NT2/D1 (cell line): Measurements from ENCODE around the gene RND2.

Experiments
- DNase-seq: peaks from one replicate; pipeline ENCODE4 v3.0.0-alpha.2; 2011; ENCODE audit warnings: low read depth, low spot score
- H3K27me3 ChIP-seq: 2 replicates; pipeline ENCODE4 v1.6.0; 2011; ENCODE audit warnings: mild to moderate bottlenecking; ENCODE audit not compliant: insufficient read length, insufficient read depth
- H3K36me3 ChIP-seq: 2 replicates; pipeline ENCODE4 v1.6.1; 2011; ENCODE audit warnings: mild to moderate bottlenecking, low read length, mixed read lengths; ENCODE audit not compliant: insufficient read depth, insufficient read length
- H3K4me1 ChIP-seq: 2 replicates; pipeline ENCODE4 v1.5.1; 2011; ENCODE audit not compliant: insufficient read depth, insufficient read length
- H3K4me3 ChIP-seq: 2 replicates; pipeline ENCODE4 v1.5.1; 2011; ENCODE audit warnings: low read depth; ENCODE audit not compliant: insufficient read length
- H3K9ac ChIP-seq: 2 replicates; pipeline ENCODE4 v1.6.0; 2011; ENCODE audit warnings: low read depth; ENCODE audit not compliant: insufficient read length
- H3K9me3 ChIP-seq: 2 replicates; pipeline ENCODE4 v1.5.1; 2011; ENCODE audit warnings: mild to moderate bottlenecking, low read length; ENCODE audit not compliant: insufficient read depth
- SUZ12 ChIP-seq: IDR thresholded peaks from 2 replicates; pipeline ENCODE4 v1.6.1; 2011; ENCODE audit not compliant: insufficient read length, insufficient read depth; ENCODE audit errors: extremely low read depth
- YY1 ChIP-seq: IDR thresholded peaks from 2 replicates; pipeline ENCODE4 v1.6.1; 2011; ENCODE audit not compliant: insufficient read length, insufficient read depth
- ZNF274 ChIP-seq: IDR thresholded peaks from 2 replicates; pipeline ENCODE4 v1.6.1; 2011; ENCODE audit warnings: mild to moderate bottlenecking, low read depth, low read length

RND2 gene

DNA sequence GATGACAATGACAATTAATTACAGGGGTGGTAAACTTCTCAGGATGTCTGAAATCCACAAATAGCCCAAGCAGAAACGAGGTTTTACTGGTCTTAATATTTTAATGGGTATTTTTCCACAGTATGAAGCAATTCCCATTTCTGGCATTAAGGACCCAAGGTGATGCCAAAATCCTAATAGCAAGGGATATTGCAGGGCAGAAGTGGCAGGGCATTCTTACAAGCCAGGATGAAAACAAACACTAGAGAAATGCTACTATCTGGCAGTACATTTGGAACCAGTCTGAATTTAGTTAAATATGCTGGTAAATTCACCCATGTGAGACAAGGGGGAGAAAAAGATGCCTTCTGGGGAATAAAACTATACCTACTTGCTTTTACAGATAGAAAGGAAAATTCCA lies 45.2 kb downstream of the RND2 start:
- no peaks in the 10 kb centered on the region for H3K27me3 ChIP-seq
- TF ChIP-seq SUZ12 (no peak), YY1 (no peak)
- no peak overlapping the region for H3K9ac ChIP-seq
- H3K4me3 ChIP-seq, result no peak overlapping the region
- no peak for DNase-seq
- no peaks in the 10 kb centered on the region for H3K4me1 ChIP-seq
- no peaks in the 10 kb centered on the region for H3K9me3 ChIP-seq
- peaks cover 55% of the 10 kb centered on the region for H3K36me3 ChIP-seq

- Histone ChIP-seq H3K36me3 (peaks cover 55% of the 10 kb centered on the region), H3K9ac (no peak overlapping the region), H3K9me3 (no peaks in the 10 kb centered on the region), H3K27me3 (no peaks in the 10 kb centered on the region), H3K4me1 (no peaks in the 10 kb centered on the region), H3K4me3 (no peak overlapping the region)
- TF ChIP-seq ZNF274, result no peak
- no peak for TF ChIP-seq SUZ12
- TF ChIP-seq YY1, result no peak
- no peak for DNase-seq
Observed at GRCh38 chr17:43070872-43071271, 45.8 kb downstream of the RND2 start.

- H3K4me3 ChIP-seq, result no peak overlapping the region
- no peak for TF ChIP-seq YY1
- no peak for TF ChIP-seq SUZ12
- no peak for TF ChIP-seq ZNF274
- no peak overlapping the region for H3K9ac ChIP-seq
- H3K4me1 ChIP-seq, result no peaks in the 10 kb centered on the region
- H3K9me3 ChIP-seq, result no peaks in the 10 kb centered on the region
- H3K27me3 ChIP-seq, result no peaks in the 10 kb centered on the region
- DNase-seq, result no peak
- H3K36me3 ChIP-seq, result peaks cover 56% of the 10 kb centered on the region
Observed at GRCh38 chr17:43074869-43075268, 49.8 kb downstream of the RND2 start.

- TF ChIP-seq ZNF274 (no peak), YY1 (no peak), SUZ12 (no peak)
- H3K4me1 ChIP-seq, result no peaks in the 10 kb centered on the region
- H3K36me3 ChIP-seq, result peaks cover 48% of the 10 kb centered on the region
Observed at GRCh38 chr17:43079641-43080302, 54.7 kb downstream of the RND2 start.

More at GRCh38 chr17:43079641-43080302, 54.7 kb downstream of the RND2 start:
- Histone ChIP-seq H3K27me3 (no peaks in the 10 kb centered on the region), H3K9me3 (no peaks in the 10 kb centered on the region), H3K4me3 (no peak overlapping the region), H3K9ac (no peak overlapping the region)
- no peak for DNase-seq
